Neural cell (in vitro differentiated cells): ENCODE measurements around the gene PCLO. TPM values are rescaled to one million over a fixed set of nuclear protein-coding genes. Genes with fewer than 3 reads are reported as not detected.

Experiments
- H2AFZ ChIP-seq: fragments of 200-600, 300-800 bp; sonication (generic), shearing (Covaris generic); 2 replicates; pipeline ENCODE4 v1.6.0; 2014; ENCODE audit warnings: low read depth, mild to moderate bottlenecking, antibody characterized with exemption, low read length, moderate library complexity
- H3F3A ChIP-seq: fragments of 200-600 bp; shearing (Covaris generic); 2 replicates; pipeline ENCODE4 v1.6.1; 2016; ENCODE audit warnings: mild to moderate bottlenecking, moderate library complexity, mixed read lengths, antibody characterized with exemption, low read length; ENCODE audit not compliant: insufficient read depth, poor library complexity, severe bottlenecking
- H3K27ac ChIP-seq: fragments of 200-600, 300-800 bp; sonication (generic), shearing (Covaris generic); 2 replicates; pipeline ENCODE4 v1.5.1; 2014; ENCODE audit warnings: mild to moderate bottlenecking, low read length, moderate library complexity
- H3K27me3 ChIP-seq: fragments of 300-800, 200-600 bp; sonication (generic), shearing (Covaris generic); 2 replicates; pipeline ENCODE4 v1.6.0; 2014; ENCODE audit warnings: mild to moderate bottlenecking, low read depth, low read length, moderate library complexity; ENCODE audit not compliant: insufficient read depth
- H3K36me3 ChIP-seq: fragments of 300-800, 200-600 bp; sonication (generic), shearing (Covaris generic); 2 replicates; pipeline ENCODE4 v1.5.1; 2014; ENCODE audit warnings: mild to moderate bottlenecking, antibody characterized with exemption, low read length, moderate library complexity; ENCODE audit not compliant: insufficient read depth
- H3K4me2 ChIP-seq: fragments of 300-800, 200-600 bp; sonication (generic), shearing (Covaris generic); 2 replicates; pipeline ENCODE4 v1.6.0; 2014; ENCODE audit warnings: mild to moderate bottlenecking, low read length
- H3K4me3 ChIP-seq: fragments of 300-800, 200-600 bp; sonication (generic), shearing (Covaris generic); 2 replicates; pipeline ENCODE4 v1.5.1; 2014; ENCODE audit warnings: mild to moderate bottlenecking, low read length, moderate library complexity
- H3K79me2 ChIP-seq: fragments of 200-600 bp; shearing (Covaris generic); replicated peaks from 2 replicates; pipeline ENCODE4 v1.6.0; 2014; ENCODE audit warnings: mild to moderate bottlenecking, low read length, moderate library complexity; ENCODE audit not compliant: insufficient read depth
- H3K9ac ChIP-seq: fragments of 300-800, 200-600 bp; sonication (generic), shearing (Covaris generic); 2 replicates; pipeline ENCODE4 v1.6.1; 2016; ENCODE audit warnings: mild to moderate bottlenecking, low read length, mixed read lengths
- H3K9me2 ChIP-seq: fragments of 200-600 bp; shearing (Covaris generic); 2 replicates; pipeline ENCODE4 v1.6.1; 2016; ENCODE audit warnings: mild to moderate bottlenecking, low read length, mixed read lengths; ENCODE audit not compliant: insufficient read depth
- H3K9me3 ChIP-seq: fragments of 200-600, 300-800 bp; sonication (generic), shearing (Covaris generic); 2 replicates; pipeline ENCODE4 v1.6.1; 2016; ENCODE audit warnings: mild to moderate bottlenecking, mixed run types, low read length, moderate library complexity, mixed read lengths
- H4K20me1 ChIP-seq: fragments of 200-600 bp; shearing (Covaris generic); 2 replicates; pipeline ENCODE4 v1.6.1; 2016; ENCODE audit warnings: mild to moderate bottlenecking, mixed run types; ENCODE audit not compliant: insufficient read depth
- EP300 ChIP-seq: fragments of 450-650 bp; conservative IDR thresholded peaks from 2 replicates; pipeline ENCODE4 v1.6.1; 2014; ENCODE audit warnings: antibody characterized with exemption, mild to moderate bottlenecking, moderate library complexity; ENCODE audit not compliant: poor library complexity, severe bottlenecking
- EZH2 ChIP-seq: fragments of 200-600, 300-800 bp; shearing (Covaris generic), sonication (generic); IDR thresholded peaks from 2 replicates; pipeline ENCODE4 v1.6.1; 2014; ENCODE audit warnings: antibody characterized with exemption, low read length, borderline replicate concordance, mild to moderate bottlenecking; ENCODE audit not compliant: insufficient read depth, poor library complexity, severe bottlenecking
- MXI1 ChIP-seq: fragments of 450-650 bp; conservative IDR thresholded peaks from 2 replicates; pipeline ENCODE4 v1.6.1; 2014; ENCODE audit warnings: antibody characterized with exemption, mild to moderate bottlenecking; ENCODE audit not compliant: poor library complexity, severe bottlenecking
- POLR2AphosphoS5 ChIP-seq: IDR thresholded peaks from 2 replicates; pipeline ENCODE4 v1.6.1; 2012
- RAD21 ChIP-seq: fragments of 450-650 bp; conservative IDR thresholded peaks from 2 replicates; pipeline ENCODE4 v1.6.1; 2014; ENCODE audit warnings: antibody characterized with exemption, mild to moderate bottlenecking, moderate library complexity
- SMC3 ChIP-seq: fragments of 450-650 bp; conservative IDR thresholded peaks from 2 replicates; pipeline ENCODE4 v1.6.1; 2014; ENCODE audit warnings: antibody characterized with exemption, mild to moderate bottlenecking, moderate library complexity; ENCODE audit not compliant: poor library complexity
- TAF1 ChIP-seq: IDR thresholded peaks from 2 replicates; pipeline ENCODE4 v1.6.1; 2012; ENCODE audit warnings: low read depth
- polyA plus RNA-seq: library from polyadenylated mRNA; depleted of rRNA; stranded (reverse); fragments of >200 nt; gene quantifications from 2 replicates; pipeline ENCODE4 v1.2.3, GENCODE V29; 2014
- TF ChIP-seq, protein P1 (sequence below): IDR thresholded peaks from 2 replicates; pipeline ENCODE4 v1.6.1; 2012; ENCODE audit warnings: borderline replicate concordance
- TF ChIP-seq, protein P2 (sequence below): fragments of 450-650 bp; IDR thresholded peaks from 2 replicates; pipeline ENCODE4 v1.5.1; 2014; ENCODE audit warnings: antibody characterized with exemption, mild to moderate bottlenecking, moderate library complexity; ENCODE audit not compliant: poor library complexity, severe bottlenecking

PCLO gene
- polyA plus RNA-seq, 1 donor from 2014 or later, result 25.5 TPM

DNA sequence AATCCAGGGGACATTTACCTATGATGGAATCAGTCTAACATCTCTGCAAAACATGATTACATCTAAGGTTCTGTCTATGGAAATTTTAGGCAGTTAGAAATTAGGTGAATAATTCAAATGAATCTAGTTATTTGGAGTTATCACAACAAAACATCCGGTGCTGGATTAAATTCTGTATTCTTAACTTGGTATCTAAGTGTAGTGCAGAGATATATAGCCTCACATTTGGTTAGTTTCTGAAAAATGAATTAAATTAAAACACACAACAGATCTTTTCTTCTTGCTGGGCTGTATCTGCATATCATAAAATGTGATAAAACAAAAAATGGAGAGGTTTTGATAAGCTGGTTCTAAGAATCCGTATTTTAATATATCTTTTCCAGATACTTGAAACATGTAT lies 354.1 kb downstream of the PCLO start:
- Histone ChIP-seq H3K9ac (no peak overlapping the region), H4K20me1 (no peaks in the 10 kb centered on the region), H3F3A (peaks cover 3% of the 10 kb centered on the region), H3K4me3 (no peak overlapping the region), H3K36me3 (no peaks in the 10 kb centered on the region), H3K9me2 (no peaks in the 10 kb centered on the region), H3K4me2 (no peak overlapping the region), H3K27ac (no peak overlapping the region), H3K79me2 (no peaks in the 10 kb centered on the region), H3K27me3 (no peaks in the 10 kb centered on the region), H3K9me3 (no peaks in the 10 kb centered on the region), H2AFZ (no peak overlapping the region)
- no peak for TF ChIP-seq POLR2AphosphoS5
- no peak for TF ChIP-seq MXI1
- no peak for TF ChIP-seq SMC3

DNA sequence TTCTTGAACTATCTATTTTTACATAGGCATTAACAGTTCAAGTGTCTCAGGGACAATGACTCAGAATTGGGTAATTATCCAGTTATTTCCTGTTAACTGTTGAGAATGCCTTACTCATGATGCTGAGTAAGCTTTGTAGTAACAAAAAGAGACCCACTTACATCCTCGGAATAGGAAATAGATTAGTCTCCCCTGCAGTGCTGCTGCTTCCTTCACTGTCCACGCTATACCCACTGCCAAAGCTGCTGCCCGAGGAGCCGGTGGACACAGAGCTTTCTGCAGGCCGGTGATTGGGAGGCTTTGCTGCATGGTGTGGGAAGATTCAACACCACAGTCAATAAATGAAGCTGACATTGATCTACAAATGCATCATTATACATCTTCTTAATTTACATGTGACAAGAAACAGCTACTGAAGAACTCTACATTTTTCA lies 357.1 kb downstream of the PCLO start:
- Histone ChIP-seq H3K36me3 (no peaks in the 10 kb centered on the region), H3K9ac (no peak overlapping the region), H4K20me1 (no peaks in the 10 kb centered on the region), H3K79me2 (no peaks in the 10 kb centered on the region), H3K4me3 (no peak overlapping the region), H3K27me3 (no peaks in the 10 kb centered on the region), H3K4me2 (no peak overlapping the region), H3K9me2 (no peaks in the 10 kb centered on the region), H3F3A (peaks cover 3% of the 10 kb centered on the region), H3K9me3 (no peaks in the 10 kb centered on the region), H2AFZ (no peak overlapping the region), H3K27ac (no peak overlapping the region)
- TF ChIP-seq POLR2AphosphoS5, result no peak
- no peak for TF ChIP-seq EP300
- no peak for TF ChIP-seq RAD21
- TF ChIP-seq TAF1, result no peak
- no peak for TF ChIP-seq MXI1
- no peak for TF ChIP-seq SMC3
- TF ChIP-seq EZH2, result no peak
- TF ChIP-seq, protein P1, sequence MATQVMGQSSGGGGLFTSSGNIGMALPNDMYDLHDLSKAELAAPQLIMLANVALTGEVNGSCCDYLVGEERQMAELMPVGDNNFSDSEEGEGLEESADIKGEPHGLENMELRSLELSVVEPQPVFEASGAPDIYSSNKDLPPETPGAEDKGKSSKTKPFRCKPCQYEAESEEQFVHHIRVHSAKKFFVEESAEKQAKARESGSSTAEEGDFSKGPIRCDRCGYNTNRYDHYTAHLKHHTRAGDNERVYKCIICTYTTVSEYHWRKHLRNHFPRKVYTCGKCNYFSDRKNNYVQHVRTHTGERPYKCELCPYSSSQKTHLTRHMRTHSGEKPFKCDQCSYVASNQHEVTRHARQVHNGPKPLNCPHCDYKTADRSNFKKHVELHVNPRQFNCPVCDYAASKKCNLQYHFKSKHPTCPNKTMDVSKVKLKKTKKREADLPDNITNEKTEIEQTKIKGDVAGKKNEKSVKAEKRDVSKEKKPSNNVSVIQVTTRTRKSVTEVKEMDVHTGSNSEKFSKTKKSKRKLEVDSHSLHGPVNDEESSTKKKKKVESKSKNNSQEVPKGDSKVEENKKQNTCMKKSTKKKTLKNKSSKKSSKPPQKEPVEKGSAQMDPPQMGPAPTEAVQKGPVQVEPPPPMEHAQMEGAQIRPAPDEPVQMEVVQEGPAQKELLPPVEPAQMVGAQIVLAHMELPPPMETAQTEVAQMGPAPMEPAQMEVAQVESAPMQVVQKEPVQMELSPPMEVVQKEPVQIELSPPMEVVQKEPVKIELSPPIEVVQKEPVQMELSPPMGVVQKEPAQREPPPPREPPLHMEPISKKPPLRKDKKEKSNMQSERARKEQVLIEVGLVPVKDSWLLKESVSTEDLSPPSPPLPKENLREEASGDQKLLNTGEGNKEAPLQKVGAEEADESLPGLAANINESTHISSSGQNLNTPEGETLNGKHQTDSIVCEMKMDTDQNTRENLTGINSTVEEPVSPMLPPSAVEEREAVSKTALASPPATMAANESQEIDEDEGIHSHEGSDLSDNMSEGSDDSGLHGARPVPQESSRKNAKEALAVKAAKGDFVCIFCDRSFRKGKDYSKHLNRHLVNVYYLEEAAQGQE, result no peak
- TF ChIP-seq, protein P2, sequence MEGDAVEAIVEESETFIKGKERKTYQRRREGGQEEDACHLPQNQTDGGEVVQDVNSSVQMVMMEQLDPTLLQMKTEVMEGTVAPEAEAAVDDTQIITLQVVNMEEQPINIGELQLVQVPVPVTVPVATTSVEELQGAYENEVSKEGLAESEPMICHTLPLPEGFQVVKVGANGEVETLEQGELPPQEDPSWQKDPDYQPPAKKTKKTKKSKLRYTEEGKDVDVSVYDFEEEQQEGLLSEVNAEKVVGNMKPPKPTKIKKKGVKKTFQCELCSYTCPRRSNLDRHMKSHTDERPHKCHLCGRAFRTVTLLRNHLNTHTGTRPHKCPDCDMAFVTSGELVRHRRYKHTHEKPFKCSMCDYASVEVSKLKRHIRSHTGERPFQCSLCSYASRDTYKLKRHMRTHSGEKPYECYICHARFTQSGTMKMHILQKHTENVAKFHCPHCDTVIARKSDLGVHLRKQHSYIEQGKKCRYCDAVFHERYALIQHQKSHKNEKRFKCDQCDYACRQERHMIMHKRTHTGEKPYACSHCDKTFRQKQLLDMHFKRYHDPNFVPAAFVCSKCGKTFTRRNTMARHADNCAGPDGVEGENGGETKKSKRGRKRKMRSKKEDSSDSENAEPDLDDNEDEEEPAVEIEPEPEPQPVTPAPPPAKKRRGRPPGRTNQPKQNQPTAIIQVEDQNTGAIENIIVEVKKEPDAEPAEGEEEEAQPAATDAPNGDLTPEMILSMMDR, result no peak

DNA sequence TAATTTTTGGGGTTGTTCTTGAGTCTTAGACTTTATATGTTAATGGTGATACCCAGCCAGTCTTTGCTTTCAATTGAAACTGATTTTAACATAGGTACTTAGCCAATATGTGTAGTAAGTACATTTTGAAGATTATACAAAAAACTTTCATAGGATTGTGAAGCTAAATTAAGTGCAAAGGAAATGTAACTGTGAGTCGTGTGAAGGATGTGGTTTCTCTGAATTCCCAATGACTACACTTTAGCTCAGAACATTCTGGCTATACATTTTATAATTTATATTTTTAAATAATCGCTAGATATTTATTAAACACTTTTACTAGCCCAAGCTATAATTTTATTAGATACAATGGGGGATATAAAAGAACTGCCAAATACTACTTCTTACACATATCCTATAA lies 359.3 kb downstream of the PCLO start:
- H3K36me3 ChIP-seq, result no peaks in the 10 kb centered on the region
- H3K9me3 ChIP-seq, result no peaks in the 10 kb centered on the region
- no peak overlapping the region for H3K4me3 ChIP-seq
- H3K4me2 ChIP-seq, result no peak overlapping the region
- no peak overlapping the region for H3K9ac ChIP-seq
- no peaks in the 10 kb centered on the region for H3K79me2 ChIP-seq
- no peaks in the 10 kb centered on the region for H3K9me2 ChIP-seq
- no peak overlapping the region for H3K27ac ChIP-seq
- no peak overlapping the region for H2AFZ ChIP-seq
- H3F3A ChIP-seq, result peaks cover 3% of the 10 kb centered on the region
- no peaks in the 10 kb centered on the region for H3K27me3 ChIP-seq
- TF ChIP-seq RAD21 (no peak), SMC3 (no peak), EZH2 (no peak)
- TF ChIP-seq, protein P1, result no peak
- TF ChIP-seq, protein P2, result no peak
- no peaks in the 10 kb centered on the region for H4K20me1 ChIP-seq
